K562 treated with DMSO at 1 percent for 12 hours (cell line): ENCODE data around the gene OR2J1. TPM values are rescaled to one million over a fixed set of nuclear protein-coding genes. Genes with fewer than 3 reads are reported as not detected.

ENCODE experiments used
- total RNA-seq: library from RNA; unstranded; fragments of 300-600 nt; gene quantifications from 2 replicates; pipeline ENCODE4 v1.2.3, GENCODE V29; 2022; ENCODE audit not compliant: insufficient read depth

The OR2J1 gene
- not detected in 2 replicates for total RNA-seq

DNA sequence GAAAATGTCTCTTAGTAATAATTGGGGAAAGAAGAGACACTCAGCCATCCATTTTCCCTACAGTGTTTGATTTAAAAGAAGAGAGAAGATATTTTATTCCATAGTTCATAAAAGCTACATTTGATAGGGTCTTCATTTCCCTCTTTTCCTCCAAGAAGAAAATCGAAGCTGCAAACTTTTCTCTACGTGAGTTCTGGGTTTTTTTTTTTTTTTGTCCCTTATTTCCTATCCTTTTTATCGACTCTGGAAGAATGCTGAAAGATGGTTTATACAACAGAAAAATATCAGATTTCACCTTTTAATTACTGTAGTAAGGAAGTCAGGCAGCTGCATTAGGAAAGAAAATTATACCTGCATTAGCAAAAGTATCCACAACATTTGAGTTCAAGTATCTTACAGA, at the start of gene OR2J1:
TSS of gene OR2J1 (plus strand) at position 301 of the 400 bp plus-strand sequence. CDS start 1,453 bp downstream, outside the sequence.

GRCh38 chr6:29087213-29087612, 12.1 kb upstream of the OR2J1 start, which contains the start of gene OR2B3:
TSS of gene OR2B3 (minus strand) at chr6:29087313. CDS start at chr6:29087248, 65 bp downstream.

GRCh38 chr6:29107758-29108157, 8.5 kb downstream of the OR2J1 start, which contains the start of gene OR2J3:
TSS of gene OR2J3 (plus strand) at chr6:29108058. CDS start at chr6:29111891, 3,833 bp downstream.

Other genes starting within 250 kb of the OR2J1 start
- 81.8 and 119 TPM in 2 replicates for gene TRIM27, start 175.5 kb upstream of the OR2J1 start, total RNA-seq
- 5.9 and 9.1 TPM in 2 replicates for gene ZNF311, start 94.2 kb upstream of the OR2J1 start, total RNA-seq
- not detected in 2 replicates for gene OR2W1, start 54.3 kb upstream of the OR2J1 start, total RNA-seq
- gene OR2B3, start 12.2 kb upstream of the OR2J1 start, total RNA-seq = not detected in 2 replicates
- gene OR2J3, start 8.6 kb downstream of the OR2J1 start, total RNA-seq = not detected in 2 replicates
- gene OR2J2, start 71.4 kb downstream of the OR2J1 start, total RNA-seq = not detected in 2 replicates
- not detected in 2 replicates for gene OR14J1, start 202.2 kb downstream of the OR2J1 start, total RNA-seq